CD14-positive monocyte (primary cell): ENCODE measurements around the gene PYGB. TPM values are rescaled to one million over a fixed set of nuclear protein-coding genes. Genes with fewer than 3 reads are reported as not detected.

Source experiments
- DNase-seq, 3 donors: peaks; one replicate each; pipeline ENCODE4 v3.0.0-alpha.2; 2011 to 2022
- H2AFZ ChIP-seq: 2 replicates; pipeline ENCODE4 v1.6.0; 2012; ENCODE audit warnings: mild to moderate bottlenecking, low read depth, low read length, inconsistent platforms; ENCODE audit not compliant: insufficient read depth, poor library complexity, severe bottlenecking
- H3K27ac ChIP-seq, 2 donors: 1 replicate in 1 of 2; 2 replicates in 1 of 2; pipeline ENCODE4 v1.5.1; 2012 to 2013; ENCODE audit warnings: low read length in 2 of 2, control low read depth in 1 of 2, inconsistent platforms in 1 of 2, low read depth in 1 of 2, mild to moderate bottlenecking in 1 of 2
- H3K27me3 ChIP-seq, 2 donors: one replicate each; pipeline versions ENCODE4 v1.6.0 to v1.6.1; 2011 to 2013; ENCODE audit warnings: low read length in 2 of 2; ENCODE audit not compliant: control insufficient read depth in 2 of 2, insufficient read depth in 2 of 2
- H3K36me3 ChIP-seq, 2 donors: replicated peaks in 1 of 2; 1 replicate in 1 of 2; 2 replicates in 1 of 2; pipeline versions ENCODE4 v1.5.1 to v1.6.1; 2012 to 2013; ENCODE audit warnings: low read length in 2 of 2, control low read depth in 1 of 2, inconsistent platforms in 1 of 2, mild to moderate bottlenecking in 1 of 2; ENCODE audit not compliant: insufficient read depth in 2 of 2, control insufficient read depth in 1 of 2
- H3K4me1 ChIP-seq, 2 donors: 1 replicate in 1 of 2; 2 replicates in 1 of 2; pipeline versions ENCODE4 v1.5.1 to v1.6.1; 2012 to 2013; ENCODE audit warnings: low read length in 2 of 2, control low read depth in 1 of 2, inconsistent platforms in 1 of 2, mild to moderate bottlenecking in 1 of 2, moderate library complexity in 1 of 2; ENCODE audit not compliant: insufficient read depth in 2 of 2, control insufficient read depth in 1 of 2
- H3K4me2 ChIP-seq: replicated peaks from 2 replicates; pipeline ENCODE3; 2012; ENCODE audit warnings: low read length, moderate library complexity, mild to moderate bottlenecking; ENCODE audit not compliant: poor library complexity, severe bottlenecking; ENCODE audit errors: extremely low read depth
- H3K4me3 ChIP-seq, 3 experiments: fragments of 200-600 bp in 1 of 3; sonication (generic) in 1 of 3; replicated peaks in 1 of 3; 1 replicate in 2 of 3; 2 replicates in 1 of 3; pipeline ENCODE4 v1.5.1; 2011 to 2013; ENCODE audit warnings: low read length in 3 of 3, mild to moderate bottlenecking in 3 of 3, control low read depth in 2 of 3, low read depth in 2 of 3, inconsistent platforms in 1 of 3, moderate library complexity in 1 of 3
- H3K79me2 ChIP-seq: 2 replicates; pipeline ENCODE4 v1.6.0; 2012; ENCODE audit warnings: mild to moderate bottlenecking, control low read depth, inconsistent platforms, low read length, moderate library complexity; ENCODE audit not compliant: insufficient read depth
- H3K9ac ChIP-seq: 2 replicates; pipeline ENCODE4 v1.6.0; 2017; ENCODE audit warnings: low read length, mild to moderate bottlenecking; ENCODE audit not compliant: insufficient read depth, poor library complexity, severe bottlenecking
- H3K9me3 ChIP-seq, 2 donors: replicated peaks in 1 of 2; 1 replicate in 1 of 2; 2 replicates in 1 of 2; pipeline versions ENCODE4 v1.5.1 to v1.6.1; 2012 to 2013; ENCODE audit warnings: low read length in 2 of 2, control low read depth in 1 of 2; ENCODE audit not compliant: control insufficient read depth in 1 of 2, insufficient read depth in 1 of 2
- H4K20me1 ChIP-seq: 2 replicates; pipeline ENCODE4 v1.6.0; 2012; ENCODE audit warnings: mild to moderate bottlenecking, low read length, control low read depth, moderate library complexity; ENCODE audit not compliant: insufficient read depth
- H3K27ac Mint-ChIP-seq, 7 donors: one replicate each; pipeline ENCODE4 v1.8.0; 2020; ENCODE audit warnings: mild to moderate bottlenecking in 7 of 7, mixed read lengths in 7 of 7, moderate library complexity in 6 of 7, inconsistent platforms in 2 of 7
- H3K27me3 Mint-ChIP-seq, 3 donors: one replicate each; pipeline ENCODE4 v1.8.0; 2021 to 2022; ENCODE audit warnings: low read depth in 3 of 3, mild to moderate bottlenecking in 3 of 3, mixed read lengths in 3 of 3, moderate library complexity in 3 of 3, inconsistent platforms in 1 of 3
- H3K36me3 Mint-ChIP-seq, 2 donors: one replicate each; pipeline ENCODE4 v1.8.0; 2020; ENCODE audit warnings: mixed read lengths in 2 of 2, inconsistent platforms in 1 of 2, mild to moderate bottlenecking in 1 of 2
- H3K4me1 Mint-ChIP-seq: one replicate; pipeline ENCODE4 v1.8.0; 2020; ENCODE audit warnings: mild to moderate bottlenecking, mixed read lengths
- H3K4me3 Mint-ChIP-seq, 2 donors: one replicate each; pipeline ENCODE4 v1.8.0; 2020; ENCODE audit warnings: mild to moderate bottlenecking in 2 of 2, mixed read lengths in 2 of 2, moderate library complexity in 1 of 2
- H3K9me3 Mint-ChIP-seq, 7 donors: one replicate each; pipeline ENCODE4 v1.8.0; 2020 to 2022; ENCODE audit warnings: mixed read lengths in 7 of 7, mild to moderate bottlenecking in 6 of 7, moderate library complexity in 6 of 7, inconsistent platforms in 2 of 7
- WGBS: methylation state at CpG from one replicate; pipeline ENCODE4 v1.1.5; 2013; ENCODE audit warnings: missing lambda C conversion rate; ENCODE audit not compliant: insufficient coverage; 5-methylcytosine and 5-hydroxymethylcytosine counted together
- intact Hi-C, 2 donors: fragments of 100-400 bp; cut with micrococcal nuclease; formaldehyde crosslinking; loops; one replicate each; pipeline versions ENCODE4 v1.15.0 to v1.15.1; 2023
- polyA plus RNA-seq, 3 donors: library from polyadenylated mRNA; depleted of rRNA in 1 of 3; unstranded in 2 of 3; stranded (reverse) in 1 of 3; fragments of 300-500 nt in 2 of 3; fragments of >200 nt in 1 of 3; fragmentation: Illumina TruSeq in 2 of 3; gene quantifications; 1 replicate in 2 of 3; 2 replicates in 1 of 3; pipeline ENCODE4 v1.2.3, GENCODE V29; 2012 to 2021
- TF ChIP-seq, protein P1 (sequence below): fragments of 200-600 bp; IDR thresholded peaks from one replicate; pipeline ENCODE4 v1.8.0; 2022; ENCODE audit warnings: antibody characterized with exemption, mild to moderate bottlenecking

The PYGB gene
- polyA plus RNA-seq, 3 donors, result 26.6 to 33.2 (median 26.7) TPM

- peaks cover 17% of the 10 kb centered on the region for H3K79me2 ChIP-seq
- no peak overlapping the region for H2AFZ ChIP-seq
- H3K27me3 ChIP-seq, result no peaks in the 10 kb centered on the region
- no peak overlapping the region for H3K9ac ChIP-seq
- no peak overlapping the region for H3K27ac ChIP-seq
- intact Hi-C loops, result loop anchor here in 1 of 2 donors (10.0 kb wide), 1 partner anchor 185 kb away; the partner anchor contains the start of gene ABHD12
- Mint-ChIP-seq H3K4me3 (no peak overlapping the region), H3K27ac (no peak overlapping the region), H3K36me3 (peaks cover 42 to 70% of the 10 kb centered on the region in 2 donors), H3K4me1 (peaks cover 8% of the 10 kb centered on the region), H3K9me3 (no peaks in the 10 kb centered on the region), H3K27me3 (peaks cover 0 to 2% (median 2%) of the 10 kb centered on the region in 3 donors)
- TF ChIP-seq, protein P1, sequence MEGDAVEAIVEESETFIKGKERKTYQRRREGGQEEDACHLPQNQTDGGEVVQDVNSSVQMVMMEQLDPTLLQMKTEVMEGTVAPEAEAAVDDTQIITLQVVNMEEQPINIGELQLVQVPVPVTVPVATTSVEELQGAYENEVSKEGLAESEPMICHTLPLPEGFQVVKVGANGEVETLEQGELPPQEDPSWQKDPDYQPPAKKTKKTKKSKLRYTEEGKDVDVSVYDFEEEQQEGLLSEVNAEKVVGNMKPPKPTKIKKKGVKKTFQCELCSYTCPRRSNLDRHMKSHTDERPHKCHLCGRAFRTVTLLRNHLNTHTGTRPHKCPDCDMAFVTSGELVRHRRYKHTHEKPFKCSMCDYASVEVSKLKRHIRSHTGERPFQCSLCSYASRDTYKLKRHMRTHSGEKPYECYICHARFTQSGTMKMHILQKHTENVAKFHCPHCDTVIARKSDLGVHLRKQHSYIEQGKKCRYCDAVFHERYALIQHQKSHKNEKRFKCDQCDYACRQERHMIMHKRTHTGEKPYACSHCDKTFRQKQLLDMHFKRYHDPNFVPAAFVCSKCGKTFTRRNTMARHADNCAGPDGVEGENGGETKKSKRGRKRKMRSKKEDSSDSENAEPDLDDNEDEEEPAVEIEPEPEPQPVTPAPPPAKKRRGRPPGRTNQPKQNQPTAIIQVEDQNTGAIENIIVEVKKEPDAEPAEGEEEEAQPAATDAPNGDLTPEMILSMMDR, result no peak
- H4K20me1 ChIP-seq, result no peaks in the 10 kb centered on the region
- no peaks in the 10 kb centered on the region for H3K9me3 ChIP-seq
- peaks cover 9% of the 10 kb centered on the region in 2 donors for H3K4me1 ChIP-seq
- H3K4me2 ChIP-seq, result no peak overlapping the region
- peaks cover 45 to 66% of the 10 kb centered on the region in 2 donors for H3K36me3 ChIP-seq
- H3K4me3 ChIP-seq, result no peak overlapping the region
- 100% methylated on average over 1 of the region's 12 CpGs for WGBS
- no peak for DNase-seq
Observed at GRCh38 chr20:25209911-25210310, 38.0 kb upstream of the PYGB start.

GRCh38 chr20:25211273-25211672 is 36.6 kb upstream of the PYGB start:
- H3K4me3 ChIP-seq, result no peak overlapping the region
- Mint-ChIP-seq H3K36me3 (peaks cover 52 to 73% of the 10 kb centered on the region in 2 donors), H3K9me3 (no peaks in the 10 kb centered on the region), H3K4me3 (no peak overlapping the region), H3K4me1 (no peaks in the 10 kb centered on the region), H3K27me3 (peaks cover 0 to 2% (median 2%) of the 10 kb centered on the region in 3 donors), H3K27ac (no peak overlapping the region)
- DNase-seq, result no peak
- no peak overlapping the region for H3K27ac ChIP-seq
- peaks cover 3% of the 10 kb centered on the region for H3K79me2 ChIP-seq
- H3K9me3 ChIP-seq, result no peaks in the 10 kb centered on the region
- no peak overlapping the region for H3K9ac ChIP-seq
- H4K20me1 ChIP-seq, result no peaks in the 10 kb centered on the region
- TF ChIP-seq, protein P1, result no peak
- no peaks in the 10 kb centered on the region for H3K4me1 ChIP-seq
- H2AFZ ChIP-seq, result no peak overlapping the region
- WGBS, result no CpG with 5 or more reads among the region's 7 CpGs
- intact Hi-C loops, result no loop called here
- H3K4me2 ChIP-seq, result no peak overlapping the region
- peaks cover 58 to 80% of the 10 kb centered on the region in 2 donors for H3K36me3 ChIP-seq
- H3K27me3 ChIP-seq, result no peaks in the 10 kb centered on the region
